GM19324 (cell line): ENCODE data around the gene OR52B4.
"Not testable (repeated sequence)": the region's sequence is repeated elsewhere in the genome, so short reads cannot be mapped to it uniquely, and the experiment has no call there.

Experiments used
- ATAC-seq: cut with Tn5 transposase; IDR thresholded peaks from one replicate; pipeline ENCODE4 v1.9.1; 2021; ENCODE audit warnings: mild to moderate bottlenecking, moderate library complexity; ENCODE audit not compliant: unreplicated experiment, low FRiP score

The OR52B4 gene

GRCh38 chr11:4368286-4368685 is at the start of gene OR52B4:
Gene OR52B4, minus strand, starts transcription at chr11:4368386. Its CDS starts 91 bp downstream, at chr11:4368295.
- no peak for ATAC-seq

- no peak for ATAC-seq
Observed at GRCh38 chr11:4416816-4417215, 48.6 kb upstream of the OR52B4 start.

GRCh38 chr11:4416306-4416705 is 48.1 kb upstream of the OR52B4 start:
- no peak for ATAC-seq

DNA sequence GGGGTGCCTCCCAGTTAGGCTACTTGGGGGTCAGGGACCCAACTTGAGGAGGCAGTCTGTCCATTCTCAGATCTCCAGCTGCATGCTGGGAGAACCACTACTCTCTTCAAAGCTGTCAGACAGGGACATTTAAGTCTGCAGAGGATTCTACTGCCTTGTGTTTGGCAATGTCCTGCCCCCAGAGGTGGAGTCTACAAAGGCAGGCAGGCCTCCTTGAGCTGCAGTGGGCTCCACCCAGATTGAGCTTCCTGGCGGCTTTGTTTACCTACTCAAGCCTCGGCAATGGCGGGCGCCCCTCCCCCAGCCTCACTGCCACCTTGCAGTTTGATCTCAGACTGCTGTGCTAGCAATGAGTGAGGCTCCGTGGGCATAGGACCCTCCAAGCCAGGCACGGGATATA is 38.0 kb upstream of the OR52B4 start:
- ATAC-seq, result not testable (repeated sequence)

DNA sequence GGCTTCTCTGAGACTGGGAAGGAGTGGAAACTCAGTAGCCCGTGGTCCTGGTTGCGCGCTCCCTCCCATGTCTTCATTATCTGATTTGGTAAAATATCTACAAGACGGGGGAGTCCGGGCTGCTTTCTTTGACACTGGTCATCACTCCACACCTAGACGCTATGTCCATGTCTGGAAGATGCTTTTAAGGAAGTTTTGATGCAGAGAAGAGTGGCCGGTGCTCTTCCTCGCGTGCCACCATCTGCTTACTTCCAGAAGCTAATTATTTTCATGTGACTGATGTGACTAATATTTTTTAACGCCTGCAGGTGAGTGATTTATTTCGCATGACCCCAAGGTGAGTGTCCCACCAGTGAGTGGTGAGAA is 25.7 kb upstream of the OR52B4 start:
- peak; percentile 23 for ATAC-seq

DNA sequence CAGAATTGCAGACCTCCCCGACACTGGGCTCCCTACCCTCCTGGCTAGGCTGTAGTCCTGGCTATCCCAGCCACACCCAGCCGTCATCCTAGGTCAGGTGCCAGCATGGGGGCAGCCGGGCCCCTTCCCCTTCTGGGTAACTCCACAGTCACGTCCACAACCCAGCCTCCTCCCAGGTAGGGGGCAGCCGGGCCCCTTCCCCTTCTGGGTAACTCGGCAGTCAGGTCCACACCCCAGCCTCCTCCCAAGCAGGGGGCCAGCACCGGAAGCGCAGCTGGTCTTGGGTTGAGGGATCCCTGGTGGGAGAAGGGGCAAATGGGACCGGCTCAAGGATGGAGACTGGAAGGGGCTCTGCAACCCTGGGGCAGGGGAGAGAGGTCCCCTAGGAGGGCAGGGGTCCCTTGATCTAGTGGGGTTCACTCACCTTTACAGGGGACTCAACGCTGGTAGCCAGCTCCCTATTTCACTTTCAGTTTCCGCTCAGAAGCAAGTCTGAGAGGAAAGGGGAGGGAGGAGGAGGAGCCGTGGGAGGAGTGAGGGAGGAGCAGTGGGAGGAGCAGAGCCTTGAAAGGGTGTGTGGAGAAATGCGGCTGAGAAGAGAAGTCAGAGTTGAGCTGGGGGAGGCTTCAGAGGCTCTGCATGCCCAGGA is 25.1 kb upstream of the OR52B4 start, which contains the start of gene TRIM21:
TRIM21 (minus strand) TSS at position 494 of the 649 bp plus-strand sequence. CDS start 3,293 bp downstream, outside the sequence.
- peak; percentile 99 for ATAC-seq

DNA sequence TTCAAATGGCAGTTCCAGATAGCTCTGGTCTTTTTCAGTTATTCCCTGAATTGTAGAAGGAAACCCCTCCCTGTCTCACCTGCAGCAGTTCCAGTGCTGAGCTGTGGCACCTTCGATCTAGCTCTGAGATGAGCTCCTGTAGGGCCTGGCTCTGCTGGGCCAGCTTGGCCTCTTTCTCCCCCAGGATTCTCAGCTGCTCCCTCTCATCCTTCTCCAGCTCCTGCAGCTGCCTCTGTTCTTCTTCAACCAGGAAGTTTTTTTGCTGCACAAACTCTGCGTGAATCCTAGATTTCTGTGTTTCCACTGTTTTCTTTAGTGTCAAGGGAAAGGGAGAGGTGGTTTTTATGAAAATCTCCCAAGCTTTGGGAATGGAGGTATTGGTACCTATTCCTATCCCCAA is 20.0 kb upstream of the OR52B4 start:
- no peak for ATAC-seq

DNA sequence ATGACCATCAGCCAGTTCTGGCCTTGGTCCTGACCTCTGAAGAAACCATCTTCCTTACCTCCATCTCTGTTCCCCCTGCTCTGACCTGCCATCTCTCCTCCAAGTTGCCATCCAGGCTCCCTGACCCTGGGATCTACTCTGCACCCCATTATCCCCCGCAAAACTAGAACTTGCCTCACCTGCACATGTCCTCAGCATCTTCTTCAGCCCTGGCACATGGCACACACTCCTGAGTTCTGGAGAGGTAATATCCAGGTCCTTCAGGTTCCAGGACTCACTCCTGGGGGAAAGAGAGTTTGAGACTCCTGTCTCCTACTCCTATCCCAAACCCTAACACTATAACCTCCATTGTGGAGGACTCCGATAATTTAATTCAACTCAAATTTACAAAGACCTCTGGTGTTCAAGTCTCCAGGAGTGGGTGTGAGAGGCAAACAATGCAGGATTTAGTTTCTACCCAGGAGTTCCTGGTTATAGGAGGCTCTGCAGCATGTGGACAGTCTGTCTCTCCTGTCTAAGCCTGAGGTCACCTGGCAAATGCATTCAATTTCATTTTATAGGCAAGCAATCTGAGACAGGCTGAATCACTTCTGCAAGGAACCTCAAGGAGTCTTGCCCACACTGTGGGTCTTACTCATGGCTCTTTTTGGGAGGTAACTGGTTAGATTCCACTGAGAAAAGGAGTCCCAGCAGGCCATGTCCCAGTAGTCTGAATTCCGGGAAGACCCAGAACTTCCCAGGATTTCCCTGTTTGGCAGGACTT is 18.0 kb upstream of the OR52B4 start:
- ATAC-seq, result no peak

DNA sequence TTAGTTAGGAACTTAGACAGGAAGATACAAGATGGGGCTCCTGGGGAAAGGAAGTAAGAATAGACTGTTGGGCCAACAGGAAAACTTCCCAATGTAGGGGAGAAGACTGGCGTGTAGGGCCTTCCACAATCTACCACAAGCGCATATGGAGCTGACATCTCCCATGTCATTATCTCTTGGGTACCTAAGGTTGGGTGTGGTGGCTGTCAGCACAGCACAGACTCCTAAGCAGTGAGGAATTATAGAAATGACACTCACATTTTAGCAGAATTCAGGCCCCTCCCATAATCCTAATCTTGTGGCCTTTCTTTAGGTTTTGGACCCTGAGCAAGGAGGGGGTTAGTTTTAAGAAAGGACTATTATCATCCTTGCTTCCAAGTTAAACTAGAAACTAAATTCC is 13.7 kb upstream of the OR52B4 start:
- ATAC-seq, result no peak

DNA sequence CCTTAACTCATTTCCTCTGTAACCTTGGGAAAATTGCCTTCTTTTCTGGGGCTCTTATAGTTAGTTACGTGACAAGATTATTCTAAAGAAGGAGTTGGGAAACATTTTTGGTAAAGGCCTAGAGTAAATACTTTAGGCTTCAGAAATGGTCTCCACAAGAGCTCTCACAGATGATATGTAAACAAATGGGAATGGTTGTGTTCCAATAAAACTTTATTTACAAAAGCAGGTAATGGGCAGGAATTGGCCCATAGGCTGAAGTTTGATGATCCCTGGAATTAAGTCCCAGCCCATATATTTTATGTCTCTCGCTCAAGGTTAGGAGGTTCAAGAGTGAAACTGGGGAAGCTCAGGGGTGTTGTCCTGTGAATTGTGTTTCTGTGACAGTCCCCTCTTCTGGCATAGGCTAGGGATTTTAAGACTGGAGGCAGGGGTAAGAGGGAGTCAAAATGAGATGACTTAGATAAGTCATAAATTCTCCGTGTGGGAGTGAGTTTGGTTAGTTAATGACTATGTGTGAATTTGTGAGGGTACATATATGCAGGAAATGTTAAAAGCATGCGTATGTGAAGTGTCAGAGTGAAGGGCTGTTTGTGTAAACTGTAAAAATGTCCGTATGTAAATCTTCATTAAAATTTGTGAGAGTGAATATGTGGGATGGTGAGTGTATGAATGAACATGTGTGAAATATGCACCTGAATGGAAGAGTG is 7.4 kb upstream of the OR52B4 start:
- ATAC-seq, result no peak

- ATAC-seq, result no peak
Observed at GRCh38 chr11:4370166-4370565, 2.0 kb upstream of the OR52B4 start.

GRCh38 chr11:4348142-4348541 is 20.0 kb downstream of the OR52B4 start:
- ATAC-seq, result not testable (repeated sequence)

GRCh38 chr11:4345366-4345765 is 22.8 kb downstream of the OR52B4 start:
- ATAC-seq, result not testable (repeated sequence)

GRCh38 chr11:4334356-4334755 is 33.8 kb downstream of the OR52B4 start:
- ATAC-seq, result not testable (repeated sequence)
